Muscle of leg (tissue), 11 donors: ENCODE measurements around the gene SNAPC4. TPM values are rescaled to one million over a fixed set of nuclear protein-coding genes. Genes with fewer than 3 reads are reported as not detected.

ENCODE experiments used
- DNase-seq: peaks from one replicate; pipeline ENCODE4 v3.0.0; 2013
- H3K27ac ChIP-seq: one replicate; pipeline ENCODE4 v1.5.1; 2013; ENCODE audit warnings: mild to moderate bottlenecking, low read length, control low read depth
- H3K27me3 ChIP-seq: one replicate; pipeline ENCODE4 v1.6.1; 2013; ENCODE audit warnings: low read length; ENCODE audit not compliant: control insufficient read depth, insufficient read depth
- H3K36me3 ChIP-seq: one replicate; pipeline ENCODE4 v1.6.1; 2013; ENCODE audit warnings: low read length; ENCODE audit not compliant: control insufficient read depth, insufficient read depth
- H3K4me1 ChIP-seq: one replicate; pipeline ENCODE4 v1.6.1; 2013; ENCODE audit warnings: low read length; ENCODE audit not compliant: control insufficient read depth, insufficient read depth
- H3K4me3 ChIP-seq: one replicate; pipeline ENCODE4 v1.5.1; 2013; ENCODE audit warnings: low read length, control low read depth
- H3K9me3 ChIP-seq: replicated peaks from 2 replicates; pipeline ENCODE4 v1.6.1; 2013; ENCODE audit warnings: low read depth, low read length; ENCODE audit not compliant: control insufficient read depth
- WGBS: methylation state at CpG from one replicate; pipeline ENCODE4 v1.1.5; 2013; ENCODE audit warnings: missing lambda C conversion rate; ENCODE audit not compliant: insufficient coverage; 5-methylcytosine and 5-hydroxymethylcytosine counted together
- polyA plus RNA-seq, 8 donors: library from polyadenylated mRNA; unstranded; fragments of 120-200 nt; gene quantifications; one replicate each; pipeline versions ENCODE4 v1.2.1 to v1.2.3, GENCODE V29; 2013; ENCODE audit warnings: inconsistent platforms in 1 of 8, low replicate concordance in 1 of 8; ENCODE audit not compliant: insufficient read length in 8 of 8, insufficient read depth in 1 of 8
- total RNA-seq: library from RNA; stranded (reverse); fragments of 120-200 nt; gene quantifications from one replicate; pipeline ENCODE4 v1.2.4, GENCODE V29; 2013

SNAPC4 gene
- total and polyA plus RNA-seq, 9 donors = 3.1 to 7.1 (median 6.0) TPM

GRCh38 chr9:136391737-136392537 lies 8.0 kb downstream of the SNAPC4 start:
- WGBS = 87% methylated on average over 27 of the region's 28 CpGs
- DNase-seq = no peak

GRCh38 chr9:136389396-136389795 lies 10.6 kb downstream of the SNAPC4 start:
- H3K27me3 ChIP-seq = no peaks in the 10 kb centered on the region
- WGBS = 83% methylated on average over 6 of the region's 14 CpGs
- H3K4me1 ChIP-seq = no peaks in the 10 kb centered on the region
- no peak overlapping the region for H3K27ac ChIP-seq
- no peak for DNase-seq
- H3K9me3 ChIP-seq = no peaks in the 10 kb centered on the region
- no peak overlapping the region for H3K4me3 ChIP-seq
- H3K36me3 ChIP-seq = peaks cover 85% of the 10 kb centered on the region

More at GRCh38 chr9:136391737-136392537, 8.0 kb downstream of the SNAPC4 start:
- H3K4me1 ChIP-seq = no peaks in the 10 kb centered on the region
- H3K27ac ChIP-seq = no peak overlapping the region
- no peaks in the 10 kb centered on the region for H3K9me3 ChIP-seq
- no peaks in the 10 kb centered on the region for H3K27me3 ChIP-seq
- no peak overlapping the region for H3K4me3 ChIP-seq
- peaks cover 90% of the 10 kb centered on the region for H3K36me3 ChIP-seq

GRCh38 chr9:136387217-136387616 lies 12.8 kb downstream of the SNAPC4 start:
- DNase-seq = no peak
- Histone ChIP-seq H3K4me1 (no peaks in the 10 kb centered on the region), H3K27me3 (no peaks in the 10 kb centered on the region), H3K27ac (no peak overlapping the region), H3K9me3 (no peaks in the 10 kb centered on the region), H3K36me3 (peaks cover 84% of the 10 kb centered on the region), H3K4me3 (no peak overlapping the region)
- WGBS = 95% methylated on average over 19 of the region's 19 CpGs

GRCh38 chr9:136386018-136386417 lies 14.0 kb downstream of the SNAPC4 start:
- DNase-seq = no peak
- Histone ChIP-seq H3K4me3 (no peak overlapping the region), H3K36me3 (peaks cover 84% of the 10 kb centered on the region), H3K9me3 (no peaks in the 10 kb centered on the region), H3K4me1 (no peaks in the 10 kb centered on the region), H3K27ac (no peak overlapping the region), H3K27me3 (no peaks in the 10 kb centered on the region)
- 89% methylated on average over 7 of the region's 13 CpGs for WGBS

GRCh38 chr9:136385015-136385414 lies 15.0 kb downstream of the SNAPC4 start:
- DNase-seq = no peak
- no peaks in the 10 kb centered on the region for H3K27me3 ChIP-seq
- 91% methylated on average over 4 of the region's 11 CpGs for WGBS
- no peak overlapping the region for H3K27ac ChIP-seq
- H3K4me1 ChIP-seq = no peaks in the 10 kb centered on the region
- H3K36me3 ChIP-seq = peaks cover 91% of the 10 kb centered on the region
- no peak overlapping the region for H3K4me3 ChIP-seq
- no peaks in the 10 kb centered on the region for H3K9me3 ChIP-seq

- no peak for DNase-seq
- 90% methylated on average over 12 of the region's 20 CpGs for WGBS
- no peaks in the 10 kb centered on the region for H3K9me3 ChIP-seq
- peaks cover 89% of the 10 kb centered on the region for H3K36me3 ChIP-seq
- H3K4me3 ChIP-seq = no peak overlapping the region
- H3K4me1 ChIP-seq = no peaks in the 10 kb centered on the region
- H3K27me3 ChIP-seq = no peaks in the 10 kb centered on the region
- H3K27ac ChIP-seq = no peak overlapping the region
These were observed 16.5 kb downstream of the SNAPC4 start for GRCh38 chr9:136383436-136383835.

- 92% methylated on average over 25 of the region's 25 CpGs for WGBS
- no peaks in the 10 kb centered on the region for H3K4me1 ChIP-seq
- H3K9me3 ChIP-seq = no peaks in the 10 kb centered on the region
- no peak overlapping the region for H3K27ac ChIP-seq
- H3K36me3 ChIP-seq = peaks cover 85% of the 10 kb centered on the region
- DNase-seq = no peak
- no peaks in the 10 kb centered on the region for H3K27me3 ChIP-seq
- H3K4me3 ChIP-seq = no peak overlapping the region
These were observed 17.9 kb downstream of the SNAPC4 start for GRCh38 chr9:136381966-136382513.

GRCh38 chr9:136381311-136381710 lies 18.7 kb downstream of the SNAPC4 start:
- Histone ChIP-seq H3K4me3 (no peak overlapping the region), H3K9me3 (no peaks in the 10 kb centered on the region), H3K27me3 (no peaks in the 10 kb centered on the region), H3K36me3 (peaks cover 81% of the 10 kb centered on the region), H3K27ac (no peak overlapping the region), H3K4me1 (no peaks in the 10 kb centered on the region)
- WGBS = 94% methylated on average over 4 of the region's 9 CpGs
- DNase-seq = no peak

- DNase-seq = no peak
- H3K36me3 ChIP-seq = peaks cover 75% of the 10 kb centered on the region
- WGBS = 92% methylated on average over 16 of the region's 17 CpGs
These were observed 19.6 kb downstream of the SNAPC4 start for GRCh38 chr9:136380381-136380780.

GRCh38 chr9:136379891-136380290 lies 20.1 kb downstream of the SNAPC4 start:
- no peak overlapping the region for H3K27ac ChIP-seq
- H3K9me3 ChIP-seq = no peaks in the 10 kb centered on the region
- peaks cover 70% of the 10 kb centered on the region for H3K36me3 ChIP-seq
- H3K27me3 ChIP-seq = no peaks in the 10 kb centered on the region
- 81% methylated on average over 8 of the region's 11 CpGs for WGBS
- DNase-seq = no peak
- no peaks in the 10 kb centered on the region for H3K4me1 ChIP-seq
- no peak overlapping the region for H3K4me3 ChIP-seq

More at GRCh38 chr9:136380381-136380780, 19.6 kb downstream of the SNAPC4 start:
- no peaks in the 10 kb centered on the region for H3K4me1 ChIP-seq
- H3K27me3 ChIP-seq = no peaks in the 10 kb centered on the region
- no peak overlapping the region for H3K27ac ChIP-seq
- H3K4me3 ChIP-seq = no peak overlapping the region
- no peaks in the 10 kb centered on the region for H3K9me3 ChIP-seq
